HCT116 (cell line): ENCODE measurements around the gene DENND4C. TPM values are rescaled to one million over a fixed set of nuclear protein-coding genes. Genes with fewer than 3 reads are reported as not detected.

Experiments used
- ATAC-seq: fragments of 200-7000 bp; cut with Tn5 transposase; 2 replicates; pipeline ENCODE4 v1.9.1; 2020; ENCODE audit warnings: mild to moderate bottlenecking, moderate library complexity
- BruUV-seq: library from RNA; stranded (reverse); fragments of 400-500 nt; replicated peaks from 2 replicates; lab custom pipeline; 2021; lab: Mats Ljungman, UMichigan
- CTCF ChIA-PET: fragments of 300-600 bp; sonication (Branson Sonifier 250); formaldehyde crosslinking; loops from one replicate; lab custom pipeline; 2021; ENCODE audit warnings: antibody characterized with exemption; lab: Charles Lee
- POLR2A ChIA-PET: fragments of 300-600, 350-600 bp; sonication (Branson Sonifier 250); formaldehyde crosslinking; loops from one replicate; lab custom pipeline; 2021; ENCODE audit warnings: antibody characterized with exemption; lab: Charles Lee
- RAD21 ChIA-PET, 2 experiments: fragments of 300-600 bp; sonication (Branson Sonifier 250); formaldehyde crosslinking; loops; one replicate each; lab custom pipeline; 2023; ENCODE audit warnings: low total read pairs in 2 of 2; ENCODE audit not compliant: uncharacterized antibody in 2 of 2, unreplicated experiment in 2 of 2, low non-redundant PET in 1 of 2; lab: Charles Lee
- DNase-seq: peaks from one replicate; pipeline ENCODE4 v3.0.0-alpha.2; 2010; ENCODE audit warnings: low read depth, low spot score
- H2AFZ ChIP-seq: fragments of 200-600 bp; shearing (Covaris generic), sonication (generic); 2 replicates; pipeline ENCODE4 v1.6.1; 2017; ENCODE audit warnings: low read depth, mixed run types, mixed read lengths, antibody characterized with exemption, low read length; ENCODE audit not compliant: poor library complexity, severe bottlenecking
- H3K27ac ChIP-seq: 2 replicates; pipeline ENCODE4 v1.5.1; 2012; ENCODE audit warnings: low read depth, low read length
- H3K27me3 ChIP-seq: fragments of 200-600 bp; sonication (generic); 2 replicates; pipeline ENCODE4 v1.6.1; 2016; ENCODE audit warnings: mixed run types, low read length, mixed read lengths; ENCODE audit not compliant: insufficient read depth
- H3K36me3 ChIP-seq, 2 experiments: fragments of 200-500 bp in 1 of 2; fragments of 200-600 bp in 1 of 2; sonication (Bioruptor generic) in 1 of 2; sonication (generic) in 1 of 2; 2 replicates each; pipeline versions ENCODE4 v1.5.1 to v1.6.1; 2014 to 2016; ENCODE audit warnings: low read length in 2 of 2, inconsistent platforms in 1 of 2, mixed read lengths in 1 of 2, mixed run types in 1 of 2; ENCODE audit not compliant: insufficient read depth in 2 of 2, control insufficient read depth in 1 of 2
- H3K4me1 ChIP-seq, 2 experiments: fragments of 200-600 bp in 1 of 2; sonication (generic) in 1 of 2; 2 replicates each; pipeline versions ENCODE4 v1.5.1 to v1.6.1; 2012 to 2017; ENCODE audit warnings: low read length in 2 of 2, inconsistent platforms in 1 of 2, mild to moderate bottlenecking in 1 of 2, mixed read lengths in 1 of 2, mixed run types in 1 of 2, moderate library complexity in 1 of 2; ENCODE audit not compliant: insufficient read depth in 2 of 2, control insufficient read depth in 1 of 2
- H3K4me2 ChIP-seq: fragments of 200-600 bp; sonication (generic); 2 replicates; pipeline ENCODE4 v1.6.1; 2017; ENCODE audit warnings: mixed run types, low read length, mixed read lengths
- H3K4me3 ChIP-seq, 2 experiments: fragments of 200-600 bp in 1 of 2; sonication (generic) in 1 of 2; replicated peaks in 1 of 2; 2 replicates each; pipeline ENCODE4 v1.5.1; 2011 to 2016; ENCODE audit warnings: low read length in 2 of 2, control low read depth in 1 of 2, low read depth in 1 of 2, mild to moderate bottlenecking in 1 of 2, mixed read lengths in 1 of 2, mixed run types in 1 of 2
- H3K79me2 ChIP-seq: fragments of 200-600 bp; sonication (generic); 2 replicates; pipeline ENCODE4 v1.6.1; 2017; ENCODE audit warnings: mild to moderate bottlenecking, mixed run types, low read length, moderate library complexity, mixed read lengths; ENCODE audit not compliant: insufficient read depth
- H3K9ac ChIP-seq: fragments of 200-600 bp; sonication (generic); 2 replicates; pipeline ENCODE4 v1.6.1; 2016; ENCODE audit warnings: low read length, mixed read lengths
- H3K9me2 ChIP-seq: fragments of 200-600 bp; sonication (generic), shearing (Covaris generic); 2 replicates; pipeline ENCODE4 v1.6.1; 2017; ENCODE audit warnings: mixed run types, mild to moderate bottlenecking, moderate library complexity; ENCODE audit not compliant: insufficient read depth
- H3K9me3 ChIP-seq, 2 experiments: fragments of 200-500 bp in 1 of 2; fragments of 200-600 bp in 1 of 2; sonication (Bioruptor generic) in 1 of 2; sonication (generic) in 1 of 2; 2 replicates each; pipeline ENCODE4 v1.6.1; 2014 to 2017; ENCODE audit warnings: low read length in 2 of 2, mixed read lengths in 2 of 2, inconsistent platforms in 1 of 2, low read depth in 1 of 2, mild to moderate bottlenecking in 1 of 2, mixed run types in 1 of 2, moderate library complexity in 1 of 2; ENCODE audit not compliant: control insufficient read depth in 1 of 2, insufficient read depth in 1 of 2
- H4K20me1 ChIP-seq: fragments of 200-600 bp; sonication (generic), shearing (Covaris generic); 2 replicates; pipeline ENCODE4 v1.6.1; 2017; ENCODE audit warnings: mixed run types, mild to moderate bottlenecking, moderate library complexity; ENCODE audit not compliant: insufficient read depth
- CEBPB ChIP-seq: IDR thresholded peaks from 2 replicates; pipeline ENCODE4 v1.6.1; 2012; ENCODE audit warnings: low read depth
- FOSL1 ChIP-seq: IDR thresholded peaks from 2 replicates; pipeline ENCODE4 v1.6.1; 2012; ENCODE audit warnings: low read depth
- TCF7L2 ChIP-seq: IDR thresholded peaks from 2 replicates; pipeline ENCODE4 v1.7.0; 2011; ENCODE audit warnings: borderline replicate concordance, inconsistent platforms; ENCODE audit not compliant: insufficient read depth, insufficient read length; ENCODE audit errors: extremely low read depth
- ZNF274 ChIP-seq: fragments of 200-500 bp; sonication (Bioruptor generic); IDR thresholded peaks from 2 replicates; pipeline ENCODE4 v1.6.1; 2014; ENCODE audit warnings: mild to moderate bottlenecking, low read depth, low read length, inconsistent platforms
- intact Hi-C: fragments of 100-400 bp; cut with micrococcal nuclease; formaldehyde crosslinking; loops from 2 replicates; pipeline ENCODE4 v1.10.0; 2022
- total RNA-seq: library from RNA; stranded (reverse); gene quantifications from one replicate; pipeline ENCODE4 v1.2.1, GENCODE V29; 2021; ENCODE audit not compliant: unreplicated experiment

DENND4C gene
- total RNA-seq, 1 experiment from 2014 or later: 20.9 TPM

DNA sequence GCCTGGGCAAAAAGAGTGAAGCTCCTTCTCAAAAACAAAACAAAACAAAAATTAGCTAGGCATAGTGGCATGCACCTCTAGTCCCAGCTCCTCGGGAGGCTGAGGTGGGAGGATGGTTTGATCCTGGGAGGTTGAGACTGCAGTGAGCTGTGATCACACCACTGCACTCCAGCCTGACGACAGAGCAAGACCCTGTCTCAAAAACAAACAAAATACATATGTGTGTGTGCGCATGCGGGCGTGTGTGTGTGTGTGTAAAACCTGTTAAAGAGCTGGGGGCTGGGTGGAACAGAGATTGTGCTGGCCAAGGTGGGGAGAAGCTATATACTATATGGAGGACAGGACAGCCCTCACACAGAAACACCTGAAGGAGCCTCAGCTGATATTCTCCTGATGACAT lies 27.4 kb upstream of the DENND4C start:
- TF ChIP-seq ZNF274 (no peak), FOSL1 (no peak), CEBPB (no peak)
- intact Hi-C loops: no loop called here
- ATAC-seq (no peak), DNase-seq (no peak)
- Histone ChIP-seq H3K9me3 (no peaks in the 10 kb centered on the region), H2AFZ (no peak overlapping the region), H3K79me2 (no peaks in the 10 kb centered on the region), H3K4me3 (no peak overlapping the region), H3K36me3 (no peaks in the 10 kb centered on the region), H3K9me2 (no peaks in the 10 kb centered on the region), H4K20me1 (no peaks in the 10 kb centered on the region), H3K4me2 (no peak overlapping the region), H3K4me1 (no peaks in the 10 kb centered on the region; a peak in 1 of 4 replicates), H3K9ac (no peak overlapping the region), H3K27ac (no peak overlapping the region), H3K27me3 (no peaks in the 10 kb centered on the region)
- CTCF ChIA-PET: no interaction called here
- POLR2A ChIA-PET: no interaction called here
- RAD21 ChIA-PET: no interaction called here
- BruUV-seq: no TSS peak

DNA sequence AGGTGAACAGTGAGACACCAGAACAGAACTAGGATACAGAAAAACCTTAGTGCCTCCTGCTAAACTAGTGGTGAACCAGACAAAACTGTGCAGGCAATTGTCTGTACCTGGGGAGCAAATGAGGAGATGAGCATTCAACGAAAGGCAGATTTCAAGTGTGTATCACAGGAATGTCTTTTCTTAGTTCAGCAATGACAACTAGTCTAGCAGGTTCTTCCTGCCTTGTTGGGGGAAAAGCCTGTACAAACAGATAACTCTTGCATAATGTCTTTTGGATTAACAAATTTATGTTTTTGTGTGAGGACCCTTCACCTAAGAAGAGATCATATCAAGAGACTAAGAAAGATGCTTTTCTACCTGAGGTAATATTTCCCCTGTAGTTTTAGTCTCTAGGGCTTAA lies 21.8 kb upstream of the DENND4C start:
- Histone ChIP-seq H3K4me1 (peaks cover 0 to 6% of the 10 kb centered on the region in 2 experiments; a peak in 1 of 4 replicates), H3K27ac (no peak overlapping the region), H2AFZ (no peak overlapping the region), H3K9ac (no peak overlapping the region), H3K9me3 (no peaks in the 10 kb centered on the region), H3K36me3 (no peaks in the 10 kb centered on the region), H3K4me2 (no peak overlapping the region), H3K9me2 (no peaks in the 10 kb centered on the region), H3K79me2 (no peaks in the 10 kb centered on the region), H3K27me3 (no peaks in the 10 kb centered on the region), H4K20me1 (no peaks in the 10 kb centered on the region), H3K4me3 (no peak overlapping the region)
- BruUV-seq: no TSS peak
- no peak for TF ChIP-seq TCF7L2
- peak; percentile 13; the same call in 1 of the 2 replicates for TF ChIP-seq CEBPB
- RAD21 ChIA-PET: no interaction called here
- intact Hi-C loops: no loop called here
- CTCF ChIA-PET: no interaction called here
- ATAC-seq: no peak
- POLR2A ChIA-PET: no interaction called here
- DNase-seq: no peak
